D721Med (cell line): ENCODE measurements around the gene RAVER1.
"Not testable (repeated sequence)": the region's sequence is repeated elsewhere in the genome, so short reads cannot be mapped to it uniquely, and the experiment has no call there.

Source experiments
- DNase-seq: peaks from one replicate; pipeline ENCODE4 v3.0.0; 2011; ENCODE audit warnings: low spot score; ENCODE audit not compliant: insufficient read length
- FAIRE-seq: peaks from 2 replicates; lab custom pipeline; 2011; peaks lifted over from hg19 to GRCh38; lab: Jason Lieb, UNC
- TF ChIP-seq, protein P1 (sequence below): IDR thresholded peaks from 2 replicates; pipeline ENCODE4 v1.5.1; 2012; ENCODE audit warnings: mild to moderate bottlenecking, control low read depth; ENCODE audit not compliant: insufficient read depth; ENCODE audit errors: missing control alignments

RAVER1 gene

DNA sequence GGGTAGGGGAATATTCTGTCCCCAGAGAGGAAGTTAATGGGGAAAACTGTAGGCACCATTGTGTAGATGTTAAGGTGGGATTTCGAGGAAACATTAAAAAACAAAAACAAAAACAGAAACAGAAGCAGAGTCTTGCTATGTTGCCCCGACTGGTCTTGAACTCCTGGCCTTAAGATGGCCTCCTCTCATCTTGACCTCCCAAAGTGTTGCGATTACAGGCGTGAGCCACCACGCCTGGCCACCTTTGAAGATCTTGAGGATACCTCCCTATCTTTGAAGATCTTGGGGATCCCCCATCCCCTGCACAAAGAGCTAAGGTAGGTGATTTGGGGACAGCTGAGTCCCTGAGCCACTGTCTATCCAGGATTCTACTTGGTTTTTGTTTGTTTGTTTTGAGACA, 6.6 kb upstream of the RAVER1 start:
- TF ChIP-seq, protein P1, sequence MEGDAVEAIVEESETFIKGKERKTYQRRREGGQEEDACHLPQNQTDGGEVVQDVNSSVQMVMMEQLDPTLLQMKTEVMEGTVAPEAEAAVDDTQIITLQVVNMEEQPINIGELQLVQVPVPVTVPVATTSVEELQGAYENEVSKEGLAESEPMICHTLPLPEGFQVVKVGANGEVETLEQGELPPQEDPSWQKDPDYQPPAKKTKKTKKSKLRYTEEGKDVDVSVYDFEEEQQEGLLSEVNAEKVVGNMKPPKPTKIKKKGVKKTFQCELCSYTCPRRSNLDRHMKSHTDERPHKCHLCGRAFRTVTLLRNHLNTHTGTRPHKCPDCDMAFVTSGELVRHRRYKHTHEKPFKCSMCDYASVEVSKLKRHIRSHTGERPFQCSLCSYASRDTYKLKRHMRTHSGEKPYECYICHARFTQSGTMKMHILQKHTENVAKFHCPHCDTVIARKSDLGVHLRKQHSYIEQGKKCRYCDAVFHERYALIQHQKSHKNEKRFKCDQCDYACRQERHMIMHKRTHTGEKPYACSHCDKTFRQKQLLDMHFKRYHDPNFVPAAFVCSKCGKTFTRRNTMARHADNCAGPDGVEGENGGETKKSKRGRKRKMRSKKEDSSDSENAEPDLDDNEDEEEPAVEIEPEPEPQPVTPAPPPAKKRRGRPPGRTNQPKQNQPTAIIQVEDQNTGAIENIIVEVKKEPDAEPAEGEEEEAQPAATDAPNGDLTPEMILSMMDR: no peak
- DNase-seq (no peak), FAIRE-seq (no peak)

DNA sequence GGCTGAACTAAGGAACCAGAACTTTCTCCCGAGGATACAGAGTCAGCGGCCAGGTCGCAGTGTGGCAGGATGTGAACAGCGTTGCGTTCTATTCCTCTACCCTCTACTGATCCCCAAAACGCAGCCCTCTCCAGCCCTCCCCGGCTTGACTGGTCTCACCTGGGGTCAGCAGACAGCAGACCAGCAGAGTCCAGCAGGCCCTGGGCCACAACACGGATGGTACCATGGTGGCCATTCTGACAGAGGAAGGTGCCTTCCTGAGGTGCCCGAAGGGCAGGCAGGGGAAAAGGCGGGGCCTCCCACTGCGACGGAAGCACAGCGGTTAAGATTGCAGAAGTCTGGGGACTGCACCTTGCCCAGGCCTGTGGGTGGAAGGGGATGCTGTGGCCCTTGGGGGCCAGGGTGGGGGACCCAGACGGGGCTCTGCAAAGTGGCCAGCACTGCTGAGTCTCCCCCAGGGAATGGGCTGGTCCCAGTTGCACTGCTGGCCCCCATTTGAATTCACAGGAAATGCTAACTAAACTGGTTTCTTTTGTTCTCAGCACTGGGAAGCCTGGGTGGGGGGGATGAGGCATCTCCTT, 6.1 kb upstream of the RAVER1 start, which contains the start of gene ICAM3:
Gene ICAM3, minus strand, starts transcription at position 245 of the 581 bp plus-strand sequence. Its CDS starts 10 bp downstream, at position 235.
- DNase-seq (no peak), FAIRE-seq (no peak)
- TF ChIP-seq, protein P1: no peak

DNA sequence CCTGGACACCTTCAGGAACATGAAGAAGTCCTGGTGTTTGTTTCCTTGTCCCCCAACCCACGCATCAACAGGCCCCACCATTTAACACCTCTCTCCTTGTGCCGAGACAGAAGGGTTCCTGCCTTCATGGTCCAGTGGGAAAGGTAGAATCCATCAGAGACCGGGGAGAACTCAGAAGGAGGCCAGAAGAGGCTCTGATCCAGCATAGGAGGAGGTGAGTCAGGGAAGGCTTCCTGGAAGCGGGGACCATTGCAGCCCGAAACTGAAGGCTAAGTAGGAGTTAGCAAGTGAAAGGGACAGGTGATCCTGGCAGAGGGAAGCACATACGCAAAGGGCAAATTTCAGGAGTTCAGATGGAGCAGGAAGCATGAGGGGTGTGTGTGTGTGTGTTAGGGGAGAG, 5.6 kb upstream of the RAVER1 start:
- TF ChIP-seq, protein P1: no peak
- DNase-seq (no peak), FAIRE-seq (no peak)

DNA sequence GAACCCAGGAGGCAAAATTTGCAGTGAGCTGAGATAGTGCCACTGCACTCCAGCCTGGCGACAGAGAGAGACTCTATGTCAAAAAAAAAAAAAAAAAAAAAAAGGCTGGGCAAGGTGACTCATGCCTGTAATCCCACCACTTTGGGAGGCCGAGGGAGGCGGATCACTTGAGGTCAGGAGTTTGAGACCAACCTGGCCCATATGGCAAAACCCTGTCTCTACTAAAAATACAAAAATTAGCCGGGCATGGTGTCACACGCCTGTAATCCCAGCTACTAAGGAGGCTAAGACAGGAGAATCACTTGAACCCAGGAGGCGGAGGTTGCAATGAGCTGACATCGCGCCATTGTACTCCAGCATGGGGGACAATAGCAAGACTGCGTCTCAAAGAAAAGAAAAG, 3.4 kb upstream of the RAVER1 start:
- not testable (repeated sequence) for FAIRE-seq, DNase-seq

DNA sequence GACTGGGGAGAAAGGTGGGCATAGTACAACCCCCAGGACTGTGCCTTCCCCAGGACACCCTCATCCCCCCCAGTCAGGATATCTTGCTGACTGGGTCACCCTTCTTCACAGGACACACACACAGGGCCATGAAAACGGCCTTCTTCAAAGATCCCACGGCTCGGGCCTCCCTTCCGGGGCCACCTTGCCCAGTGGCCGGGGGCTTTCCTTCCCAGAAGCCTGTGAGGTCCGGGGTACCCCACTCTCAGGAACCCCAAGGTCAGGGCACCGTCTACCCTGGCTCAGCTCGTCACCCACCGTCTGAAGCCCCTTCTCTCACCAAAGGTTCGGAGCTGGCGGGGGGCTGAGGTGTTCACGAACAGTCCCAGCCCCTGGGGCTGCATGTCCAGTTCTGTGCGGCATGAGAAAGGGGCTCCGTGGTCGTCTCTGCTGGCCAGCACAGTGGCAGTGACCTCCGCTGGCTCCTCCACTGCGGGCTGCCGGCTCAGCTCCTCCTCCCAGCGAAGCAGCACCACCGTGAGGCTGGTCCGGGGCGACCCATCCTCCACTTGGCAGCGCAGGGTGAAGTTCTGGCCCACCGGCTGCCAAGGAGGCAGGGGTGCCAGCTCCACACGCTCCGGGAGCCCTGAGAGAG, 2.1 kb upstream of the RAVER1 start:
- DNase-seq (no peak), FAIRE-seq (no peak)
- TF ChIP-seq, protein P1: no peak

DNA sequence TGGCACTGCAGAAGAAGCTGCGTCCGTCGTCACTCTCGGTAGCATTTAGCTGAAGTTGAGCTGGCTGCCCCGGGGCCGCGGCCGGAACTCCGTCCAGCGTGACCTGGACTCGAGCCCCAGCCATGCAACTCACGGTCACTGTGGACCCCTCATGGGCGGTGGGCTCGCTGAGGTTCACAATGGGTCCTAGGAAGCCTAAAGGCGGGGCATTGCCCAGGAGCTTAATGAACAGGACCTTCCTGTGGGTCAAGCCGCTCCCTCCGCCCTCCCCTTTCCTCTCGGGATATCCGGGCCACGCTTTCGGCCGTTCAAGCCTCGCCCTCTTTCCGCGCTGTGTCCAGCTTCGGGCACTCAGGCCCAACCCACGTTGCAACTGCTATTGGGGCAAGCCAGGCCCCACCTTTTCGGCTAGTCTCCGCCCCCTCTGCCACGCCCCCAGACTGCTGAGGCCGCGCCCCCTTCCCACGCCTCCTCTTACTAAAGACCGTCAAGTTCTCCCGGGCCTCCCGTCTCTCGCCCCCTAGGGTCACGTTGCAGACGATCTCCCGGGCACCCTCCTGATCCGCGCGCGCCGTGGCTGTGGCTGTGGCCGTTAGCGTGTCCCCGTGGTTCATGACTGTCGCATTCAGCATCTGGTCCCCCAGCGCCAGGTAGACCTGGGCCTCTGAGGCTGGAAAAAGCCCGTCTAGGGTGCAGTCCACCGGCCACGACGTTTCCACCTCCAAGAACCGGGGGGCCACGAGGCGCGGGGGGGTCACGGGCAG, 1.4 kb upstream of the RAVER1 start:
- FAIRE-seq: no peak
- peak; percentile 67 for DNase-seq
- TF ChIP-seq, protein P1: no peak

DNA sequence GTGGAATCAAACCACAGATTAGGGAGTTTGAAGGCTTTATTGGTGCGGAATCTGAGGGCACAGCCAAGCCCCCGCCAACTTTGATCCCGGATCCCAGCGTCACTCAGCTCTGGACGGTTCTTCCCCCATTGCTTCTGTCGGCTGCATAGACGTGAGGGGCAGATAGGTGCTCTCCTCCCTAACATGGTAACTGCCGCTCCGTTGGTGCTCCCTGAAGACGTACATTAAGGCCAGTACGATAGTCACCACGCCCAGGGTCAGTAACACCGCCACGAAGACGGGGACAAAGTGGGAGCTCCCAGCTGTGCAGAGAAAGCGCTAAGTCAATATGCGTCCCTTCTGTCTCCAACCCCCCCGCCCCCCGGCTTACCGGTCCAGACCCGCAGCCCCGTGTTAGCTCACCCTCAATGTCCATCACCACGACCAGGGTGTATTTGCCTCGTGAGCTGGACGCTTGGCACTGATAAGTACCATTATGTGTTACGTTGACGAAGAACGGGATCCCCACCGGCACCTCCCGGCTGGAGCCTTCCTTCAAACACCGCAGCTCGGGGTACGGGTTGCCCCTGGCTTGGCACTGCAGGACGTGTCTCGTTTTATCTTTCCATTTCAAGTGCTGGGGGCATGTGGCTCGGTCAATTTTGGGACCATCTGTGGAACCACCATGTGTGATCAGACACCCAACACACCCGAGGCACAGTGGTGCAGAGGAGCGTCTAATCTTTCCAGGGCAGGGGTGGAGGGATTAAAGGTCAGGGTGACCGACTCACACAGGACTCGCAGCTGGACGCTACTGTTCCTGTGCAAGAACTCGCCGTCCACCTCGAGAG, 644 bp upstream of the RAVER1 start:
- DNase-seq (no peak), FAIRE-seq (no peak)
- TF ChIP-seq, protein P1: no peak
